Naive thymus-derived CD8-positive, alpha-beta T cell (primary cell): Measurements from ENCODE around the gene GGTA1. TPM values are rescaled to one million over a fixed set of nuclear protein-coding genes. Genes with fewer than 3 reads are reported as not detected.
"Not testable (repeated sequence)": the region's sequence is repeated elsewhere in the genome, so short reads cannot be mapped to it uniquely, and the experiment has no call there.

Experiments
- ATAC-seq, 2 donors: fragments of 150-1000 bp; cut with Tn5 transposase in 1 of 2; sonication (Bioruptor Pico), chemical (Tn5 transposase) in 1 of 2; 1 replicate in 1 of 2; 2 replicates in 1 of 2; pipeline ENCODE4 v1.10.0; 2021; ENCODE audit warnings: mild to moderate bottlenecking in 2 of 2, moderate library complexity in 2 of 2
- POLR2A ChIA-PET: fragments of 350-600 bp; sonication (Branson Sonifier 250); formaldehyde crosslinking; loops from one replicate; lab custom pipeline; 2021; ENCODE audit warnings: antibody characterized with exemption; lab: Charles Lee
- DNase-seq, 10 donors: peaks; one replicate each; pipeline versions ENCODE4 v3.0.0 to v3.0.0-alpha.2; 2020 to 2022
- H3K27ac Mint-ChIP-seq, 10 donors: one replicate each; pipeline ENCODE4 v1.8.0; 2020 to 2022; ENCODE audit warnings: mild to moderate bottlenecking in 10 of 10, mixed read lengths in 10 of 10, moderate library complexity in 4 of 10, inconsistent platforms in 1 of 10
- H3K27me3 Mint-ChIP-seq, 5 donors: one replicate each; pipeline ENCODE4 v1.8.0; 2021 to 2022; ENCODE audit warnings: mixed read lengths in 5 of 5
- H3K36me3 Mint-ChIP-seq, 3 donors: one replicate each; pipeline ENCODE4 v1.8.0; 2020 to 2022; ENCODE audit warnings: mixed read lengths in 3 of 3, mild to moderate bottlenecking in 2 of 3, inconsistent platforms in 1 of 3
- H3K4me1 Mint-ChIP-seq, 4 donors: one replicate each; pipeline ENCODE4 v1.8.0; 2021 to 2022; ENCODE audit warnings: mixed read lengths in 4 of 4
- H3K4me3 Mint-ChIP-seq, 10 donors: one replicate each; pipeline ENCODE4 v1.8.0; 2020 to 2022; ENCODE audit warnings: mild to moderate bottlenecking in 10 of 10, mixed read lengths in 10 of 10, moderate library complexity in 6 of 10, inconsistent platforms in 1 of 10
- H3K9me3 Mint-ChIP-seq, 9 donors: one replicate each; pipeline ENCODE4 v1.8.0; 2020 to 2022; ENCODE audit warnings: mixed read lengths in 9 of 9, mild to moderate bottlenecking in 3 of 9, inconsistent platforms in 1 of 9, moderate library complexity in 1 of 9
- polyA plus RNA-seq, 3 donors: library from polyadenylated mRNA; unstranded; fragments of 300-500 nt; fragmentation: Illumina TruSeq; gene quantifications; one replicate each; pipeline ENCODE4 v1.2.3, GENCODE V29; 2021
- total RNA-seq, 8 experiments: library from RNA in 2 of 8; stranded (reverse) in 2 of 8; gene quantifications; one replicate each; pipeline ENCODE4 v1.2.3 and lab custom pipeline; 2021 to 2026

Gene GGTA1
- total and polyA plus RNA-seq, 5 experiments from 2014 or later = 0.34 TPM; not detected in 4

DNA sequence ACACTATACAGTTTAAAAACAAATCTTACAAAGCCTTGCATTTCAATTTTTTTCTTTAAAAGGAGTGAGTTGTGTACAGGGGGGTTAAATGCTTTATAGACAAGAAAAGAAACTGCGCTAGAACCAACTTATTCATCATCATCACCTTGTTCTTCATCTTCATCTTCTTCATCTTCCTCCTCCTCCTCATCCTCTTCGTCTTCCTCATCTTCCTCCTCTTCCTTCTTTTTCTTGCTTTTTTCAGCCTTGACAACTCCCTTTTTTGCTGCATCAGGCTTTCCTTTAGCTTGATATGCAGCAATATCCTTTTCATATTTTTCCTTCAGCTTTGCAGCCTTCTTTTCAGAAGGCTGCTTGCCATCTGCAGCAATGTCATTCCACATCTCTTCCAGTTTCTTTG lies 20.0 kb upstream of the GGTA1 start:
- ATAC-seq, H3K4me3 Mint-ChIP-seq, H3K9me3 Mint-ChIP-seq, H3K36me3 Mint-ChIP-seq, H3K4me1 Mint-ChIP-seq, DNase-seq, POLR2A ChIA-PET, H3K27ac Mint-ChIP-seq: not testable (repeated sequence)
- H3K27me3 Mint-ChIP-seq = peaks cover 7 to 19% (median 9%) of the 10 kb centered on the region in 5 donors

- Mint-ChIP-seq H3K36me3 (peaks cover 0 to 4% (median 0%) of the 10 kb centered on the region in 3 donors), H3K27ac (no peak overlapping the region), H3K4me3 (no peak overlapping the region), H3K4me1 (no peaks in the 10 kb centered on the region), H3K27me3 (peaks cover 7 to 19% (median 9%) of the 10 kb centered on the region in 5 donors), H3K9me3 (peaks cover 0 to 8% (median 3%) of the 10 kb centered on the region in 9 donors)
- ATAC-seq (no peak), DNase-seq (no peak)
- POLR2A ChIA-PET = no interaction called here
Measured at GRCh38 chr9:121518634-121519033, 19.0 kb upstream of the GGTA1 start.

- DNase-seq, POLR2A ChIA-PET, H3K27ac Mint-ChIP-seq, H3K4me3 Mint-ChIP-seq, H3K36me3 Mint-ChIP-seq, ATAC-seq, H3K4me1 Mint-ChIP-seq, H3K9me3 Mint-ChIP-seq: not testable (repeated sequence)
- peaks cover 4 to 11% (median 8%) of the 10 kb centered on the region in 5 donors for H3K27me3 Mint-ChIP-seq
Measured at GRCh38 chr9:121513166-121513565, 13.5 kb upstream of the GGTA1 start.

DNA sequence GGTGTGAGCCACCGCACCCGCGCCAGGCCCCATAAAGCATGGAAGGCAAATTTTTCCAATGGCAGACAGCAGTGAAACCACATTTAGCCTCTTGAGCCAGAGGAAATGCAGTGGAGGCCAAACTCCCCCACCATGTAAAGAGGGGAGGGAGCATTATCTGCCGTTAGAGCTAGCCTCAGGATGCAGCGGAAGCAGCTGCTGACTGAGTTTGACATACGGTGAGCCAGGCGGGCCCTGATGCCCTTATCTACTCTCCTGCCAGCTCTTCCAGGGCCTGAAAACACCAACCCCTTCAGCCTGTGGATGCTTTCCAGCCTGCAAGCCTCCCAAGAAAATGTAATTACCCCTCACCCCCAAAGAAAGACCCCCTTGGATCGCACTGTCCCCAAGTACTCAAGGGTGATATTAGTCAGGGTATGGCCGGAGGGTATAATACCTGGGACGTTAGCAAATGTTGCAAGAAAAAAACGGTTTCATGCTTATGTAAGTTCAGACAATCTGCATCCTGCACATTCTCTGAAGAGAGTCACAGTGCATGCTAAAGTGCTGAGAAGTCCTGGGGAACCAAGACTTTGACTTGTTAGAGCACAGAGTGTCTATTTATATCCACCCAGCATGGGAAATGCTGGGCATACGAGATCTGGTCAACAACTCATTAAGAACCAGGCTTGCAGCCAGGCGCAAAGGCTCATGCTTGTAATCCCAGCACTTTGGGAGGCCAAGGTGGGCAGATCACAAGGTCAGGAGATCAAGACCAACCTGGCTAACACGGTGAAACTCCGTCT lies 11.3 kb upstream of the GGTA1 start:
- peaks cover 0 to 1% (median 0%) of the 10 kb centered on the region in 4 donors for H3K4me1 Mint-ChIP-seq
- H3K36me3 Mint-ChIP-seq = no peaks in the 10 kb centered on the region
- H3K27me3 Mint-ChIP-seq = peaks cover 3 to 13% (median 4%) of the 10 kb centered on the region in 5 donors
- H3K4me3 Mint-ChIP-seq = no peak overlapping the region
- no peaks in the 10 kb centered on the region for H3K9me3 Mint-ChIP-seq
- ATAC-seq (no peak), DNase-seq (no peak)
- POLR2A ChIA-PET = no interaction called here
- H3K27ac Mint-ChIP-seq = no peak overlapping the region

GRCh38 chr9:121509180-121509579 lies 9.5 kb upstream of the GGTA1 start:
- Mint-ChIP-seq H3K9me3 (no peaks in the 10 kb centered on the region), H3K4me1 (peaks cover 0 to 1% (median 0%) of the 10 kb centered on the region in 4 donors), H3K4me3 (no peak overlapping the region), H3K36me3 (no peaks in the 10 kb centered on the region), H3K27ac (no peak overlapping the region), H3K27me3 (peaks cover 4 to 16% (median 12%) of the 10 kb centered on the region in 5 donors)
- no peak for ATAC-seq
- POLR2A ChIA-PET = interaction anchor here (0.6 kb wide), 1 partner anchor 1405 kb away, joined by 4 read pairs; no protein-coding TSS in a partner anchor
- DNase-seq = no peak

- Mint-ChIP-seq H3K4me1 (peaks cover 0 to 1% (median 0%) of the 10 kb centered on the region in 4 donors), H3K27ac (no peak overlapping the region), H3K4me3 (no peak overlapping the region), H3K9me3 (no peaks in the 10 kb centered on the region), H3K36me3 (peaks cover 0 to 3% (median 2%) of the 10 kb centered on the region in 3 donors), H3K27me3 (peaks cover 5 to 22% (median 15%) of the 10 kb centered on the region in 5 donors)
- POLR2A ChIA-PET = no interaction called here
- ATAC-seq = no peak
- no peak for DNase-seq
Measured at GRCh38 chr9:121508415-121508814, 8.8 kb upstream of the GGTA1 start.

DNA sequence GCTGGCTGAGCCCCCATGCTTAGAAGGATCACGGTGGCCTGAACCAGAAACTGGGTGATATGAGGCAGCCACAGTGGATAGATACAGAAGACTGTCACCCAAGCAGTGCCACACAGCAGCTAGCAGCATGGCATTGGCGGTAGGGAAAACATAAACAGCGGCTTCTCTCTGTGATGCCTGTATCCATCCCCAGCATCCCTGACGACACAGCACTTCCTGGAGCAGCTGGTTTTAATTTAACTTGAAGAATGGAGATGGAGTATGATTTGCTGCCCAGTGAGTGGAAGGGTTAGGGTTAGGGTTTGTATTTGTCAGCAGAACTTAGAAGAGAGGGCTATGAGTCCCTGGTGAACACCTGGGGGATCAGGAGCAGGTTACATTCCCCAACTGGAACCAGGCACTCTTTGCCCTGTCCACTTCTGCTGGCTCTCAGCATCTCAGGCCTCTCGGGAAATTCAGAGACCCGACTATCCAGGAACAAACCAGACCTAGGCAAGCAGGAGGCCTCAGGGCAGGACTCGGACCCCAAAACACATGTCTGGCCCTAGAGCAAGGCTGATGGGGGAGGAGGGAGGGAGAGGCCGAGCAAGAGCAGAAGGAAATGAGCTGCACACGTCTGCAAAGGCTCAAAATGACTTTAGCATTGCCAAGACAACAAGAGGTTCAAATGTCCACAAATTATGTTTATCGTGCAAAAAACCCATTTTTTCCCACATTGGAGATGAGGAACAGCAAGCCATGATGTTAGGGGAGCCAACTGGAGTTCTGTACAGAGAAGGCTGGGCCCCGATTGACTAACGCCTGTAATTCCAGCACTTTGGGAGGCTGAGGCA lies 6.5 kb upstream of the GGTA1 start:
- POLR2A ChIA-PET = no interaction called here
- ATAC-seq (no peak), DNase-seq (no peak)
- Mint-ChIP-seq H3K9me3 (no peaks in the 10 kb centered on the region), H3K27me3 (peaks cover 13 to 32% (median 19%) of the 10 kb centered on the region in 5 donors), H3K4me3 (no peak overlapping the region), H3K36me3 (peaks cover 0 to 6% (median 4%) of the 10 kb centered on the region in 3 donors), H3K4me1 (peaks cover 0 to 4% (median 0%) of the 10 kb centered on the region in 4 donors), H3K27ac (no peak overlapping the region)

DNA sequence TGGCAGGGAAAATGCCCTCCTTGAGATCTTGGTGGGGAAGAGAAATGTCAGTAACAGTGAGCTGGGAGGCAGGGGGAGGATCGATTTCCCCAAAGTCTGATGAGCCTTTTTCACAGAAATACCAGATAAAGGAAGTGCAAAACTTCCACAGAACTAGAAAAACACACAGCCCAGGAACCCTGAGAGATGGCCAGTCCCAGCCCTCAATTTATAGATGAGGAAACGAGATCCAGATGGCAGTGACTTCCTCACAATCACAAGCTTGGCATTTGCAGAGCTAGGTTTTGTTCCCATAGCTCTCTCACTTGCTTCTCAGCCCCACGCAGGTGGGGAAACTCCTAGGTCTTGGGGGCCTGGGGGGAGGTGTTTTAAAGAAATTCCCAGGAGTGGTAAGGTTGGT lies 3.8 kb upstream of the GGTA1 start:
- no peak overlapping the region for H3K27ac Mint-ChIP-seq
- DNase-seq (no peak), ATAC-seq (no peak)
- H3K27me3 Mint-ChIP-seq = peaks cover 25 to 55% (median 36%) of the 10 kb centered on the region in 5 donors
- H3K4me1 Mint-ChIP-seq = peaks cover 9 to 20% (median 16%) of the 10 kb centered on the region in 4 donors
- POLR2A ChIA-PET = interaction anchor here (0.7 kb wide), 1 partner anchor 24 kb away, joined by 3 read pairs; no protein-coding TSS in a partner anchor
- H3K9me3 Mint-ChIP-seq = no peaks in the 10 kb centered on the region
- H3K4me3 Mint-ChIP-seq = no peak overlapping the region
- peaks cover 0 to 6% (median 4%) of the 10 kb centered on the region in 3 donors for H3K36me3 Mint-ChIP-seq

GRCh38 chr9:121500165-121500478 lies 478 bp upstream of the GGTA1 start:
- Mint-ChIP-seq H3K4me1 (peaks cover 12 to 29% (median 23%) of the 10 kb centered on the region in 4 donors), H3K4me3 (peak overlapping the region; percentile 46 to 80 (median 68)), H3K27ac (no peak overlapping the region), H3K27me3 (peaks cover 39 to 72% (median 53%) of the 10 kb centered on the region in 5 donors), H3K9me3 (peaks cover 0 to 10% (median 7%) of the 10 kb centered on the region in 9 donors), H3K36me3 (peaks cover 6 to 9% (median 8%) of the 10 kb centered on the region in 3 donors)
- no peak for ATAC-seq
- DNase-seq = no peak
- POLR2A ChIA-PET = no interaction called here

GRCh38 chr9:121499177-121499426 lies 542 bp downstream of the GGTA1 start:
- H3K9me3 Mint-ChIP-seq = peaks cover 0 to 10% (median 7%) of the 10 kb centered on the region in 9 donors
- peak overlapping the region; percentile 66 to 84 (median 78) for H3K4me3 Mint-ChIP-seq
- POLR2A ChIA-PET = no interaction called here
- peak overlapping the region in 2 of 10 donors; percentile 3 to 48 for H3K27ac Mint-ChIP-seq
- H3K36me3 Mint-ChIP-seq = peaks cover 6 to 9% (median 8%) of the 10 kb centered on the region in 3 donors
- peaks cover 12 to 34% (median 23%) of the 10 kb centered on the region in 4 donors for H3K4me1 Mint-ChIP-seq
- H3K27me3 Mint-ChIP-seq = peaks cover 39 to 74% (median 53%) of the 10 kb centered on the region in 5 donors
- ATAC-seq (no peak), DNase-seq (no peak)

- H3K27ac Mint-ChIP-seq = peak overlapping the region in 1 of 10 donors; percentile 3
- DNase-seq (no peak), ATAC-seq (peak; percentile 17 to 35)
- H3K9me3 Mint-ChIP-seq = peaks cover 0 to 10% (median 7%) of the 10 kb centered on the region in 9 donors
- peaks cover 5 to 8% (median 7%) of the 10 kb centered on the region in 3 donors for H3K36me3 Mint-ChIP-seq
- H3K4me1 Mint-ChIP-seq = peaks cover 12 to 37% (median 23%) of the 10 kb centered on the region in 4 donors
- H3K27me3 Mint-ChIP-seq = peaks cover 39 to 76% (median 53%) of the 10 kb centered on the region in 5 donors
- POLR2A ChIA-PET = no interaction called here
- peak overlapping the region; percentile 66 to 84 (median 78) for H3K4me3 Mint-ChIP-seq
Measured at GRCh38 chr9:121498487-121499176, 1.0 kb downstream of the GGTA1 start.

- H3K4me3 Mint-ChIP-seq = peak overlapping the region; percentile 66 to 84 (median 78)
- H3K27ac Mint-ChIP-seq = no peak overlapping the region
- POLR2A ChIA-PET = no interaction called here
- ATAC-seq (peak; percentile 63 to 72), DNase-seq (peak in 7 of 10 donors; percentile 11 to 68 (median 26))
- H3K4me1 Mint-ChIP-seq = peaks cover 12 to 39% (median 23%) of the 10 kb centered on the region in 4 donors
- peaks cover 35 to 70% (median 50%) of the 10 kb centered on the region in 5 donors for H3K27me3 Mint-ChIP-seq
- peaks cover 0 to 10% (median 7%) of the 10 kb centered on the region in 9 donors for H3K9me3 Mint-ChIP-seq
- H3K36me3 Mint-ChIP-seq = peaks cover 3 to 8% (median 5%) of the 10 kb centered on the region in 3 donors
Measured at GRCh38 chr9:121498150-121498486, 1.5 kb downstream of the GGTA1 start.
